GM18951 (cell line): ENCODE measurements around the gene MACROD2.

Experiments
- POLR2A ChIP-seq: IDR thresholded peaks from 4 replicates; pipeline ENCODE4 v1.6.1; 2011; ENCODE audit warnings: mild to moderate bottlenecking; ENCODE audit not compliant: insufficient read length, insufficient read depth; ENCODE audit errors: extremely low read depth
- in situ Hi-C: fragments of 300-500 bp; cut with MboI; formaldehyde crosslinking; loops from one replicate; pipeline ENCODE4 v1.12.0; 2022; ENCODE audit warnings: low sequenced_read_pairs, mixed read lengths, inconsistent platforms; ENCODE audit not compliant: unreplicated experiment

The MACROD2 gene

DNA sequence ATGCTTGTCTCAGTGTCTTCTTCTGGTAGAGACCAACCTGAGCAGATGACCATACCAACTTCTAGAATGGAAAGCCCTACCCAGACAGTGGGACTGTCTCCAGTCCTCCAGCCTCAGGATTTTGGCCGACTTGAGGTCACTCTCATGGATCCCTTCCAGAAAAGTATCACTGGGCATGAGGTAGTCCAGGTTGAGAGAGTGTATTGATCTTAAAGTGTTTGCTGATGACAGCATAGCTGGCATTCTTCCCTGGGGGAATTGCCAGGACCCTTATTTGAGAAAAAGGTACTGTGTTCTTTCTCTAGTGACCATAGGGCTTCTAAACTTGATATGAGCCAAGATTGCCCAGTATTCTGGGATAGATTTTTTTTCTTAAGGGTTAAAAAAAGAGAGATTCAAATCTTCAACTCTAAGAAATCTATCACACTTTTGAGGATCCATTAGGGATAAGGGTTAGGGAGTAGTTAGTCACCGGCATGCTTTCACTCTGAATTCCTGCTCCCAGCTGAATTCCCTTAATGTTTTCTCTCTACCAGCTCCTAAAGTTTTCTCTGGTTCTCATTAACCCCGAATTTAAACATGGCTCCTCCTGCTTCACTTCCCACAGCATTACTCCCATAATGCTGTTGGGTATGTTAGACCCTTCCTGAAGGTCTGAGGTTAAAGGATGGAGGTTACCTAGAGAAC lies 415.7 kb downstream of the MACROD2 start:
- TF ChIP-seq POLR2A: no peak
- in situ Hi-C loops: no loop called here

DNA sequence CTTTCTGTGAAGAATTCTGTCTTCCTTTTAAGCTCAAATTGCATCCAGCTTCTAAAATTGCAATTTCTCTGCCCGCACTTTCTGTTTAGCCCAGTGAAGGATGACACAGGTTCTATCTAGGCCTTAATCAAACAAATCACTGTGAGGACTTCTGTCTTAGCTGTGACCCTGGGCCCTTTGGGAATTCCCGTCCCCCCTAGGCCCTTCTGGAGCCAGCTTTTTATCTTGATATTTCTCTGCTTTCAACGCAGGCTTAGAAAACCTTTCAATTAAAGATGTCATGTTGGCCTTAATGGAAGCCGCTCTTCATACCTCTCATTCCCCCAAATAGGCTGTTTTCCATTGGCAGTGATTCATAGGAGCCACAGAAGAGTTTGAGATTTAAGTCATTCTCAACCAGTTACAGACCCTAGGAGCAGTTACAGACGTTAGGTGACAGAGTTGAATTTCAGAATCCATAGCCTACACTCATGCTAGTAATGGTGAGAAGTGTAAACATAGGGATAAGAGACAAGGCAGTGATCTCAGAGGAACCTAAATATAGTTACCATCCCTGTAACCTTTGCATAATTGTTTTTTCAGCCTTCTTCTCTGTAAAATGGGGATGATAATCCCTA lies 416.9 kb downstream of the MACROD2 start:
- no peak for TF ChIP-seq POLR2A
- in situ Hi-C loops: no loop called here

DNA sequence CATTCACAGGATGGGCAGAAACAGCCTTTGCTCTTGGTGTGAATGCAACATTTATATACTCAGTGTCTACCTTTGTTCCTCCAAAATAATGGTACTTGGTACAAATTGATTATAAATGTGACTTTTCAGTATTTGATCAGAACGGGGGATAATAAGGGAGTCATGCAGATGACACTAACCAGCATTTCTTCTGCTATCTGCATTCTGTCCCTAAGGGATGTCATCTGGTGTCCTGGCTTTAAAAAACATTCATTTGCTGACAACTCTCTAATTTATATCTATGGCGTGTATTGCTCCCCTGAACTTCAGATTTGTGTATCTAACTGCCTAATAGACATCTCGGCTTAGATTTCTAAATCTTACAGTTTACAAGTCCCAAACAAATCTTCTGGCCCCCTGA lies 418.5 kb downstream of the MACROD2 start:
- no peak for TF ChIP-seq POLR2A
- in situ Hi-C loops: no loop called here

- in situ Hi-C loops: no loop called here
- TF ChIP-seq POLR2A: no peak
These were observed 419.2 kb downstream of the MACROD2 start for GRCh38 chr20:14414560-14414959.

DNA sequence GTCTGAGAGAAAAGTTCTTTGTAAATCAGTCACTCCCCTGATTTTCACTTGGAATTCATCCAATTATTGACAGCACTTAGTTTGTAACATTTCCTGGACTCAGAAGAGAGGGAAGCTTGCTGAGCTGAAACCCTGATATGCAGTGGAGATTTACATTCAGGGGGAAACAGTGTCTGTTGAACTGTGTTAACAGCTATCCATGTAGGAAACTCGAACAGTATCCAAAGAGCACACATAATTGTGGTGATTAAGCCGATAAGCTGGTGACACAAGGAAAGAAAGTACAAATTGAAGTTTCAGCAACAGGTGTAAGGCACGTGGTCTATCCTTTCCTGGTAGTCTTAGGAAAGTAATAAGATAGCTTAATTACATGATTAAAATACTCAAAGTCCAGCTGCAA lies 420.2 kb downstream of the MACROD2 start:
- in situ Hi-C loops: no loop called here
- TF ChIP-seq POLR2A: no peak

- in situ Hi-C loops: no loop called here
- TF ChIP-seq POLR2A: no peak
These were observed 423.1 kb downstream of the MACROD2 start for GRCh38 chr20:14418376-14418775.

DNA sequence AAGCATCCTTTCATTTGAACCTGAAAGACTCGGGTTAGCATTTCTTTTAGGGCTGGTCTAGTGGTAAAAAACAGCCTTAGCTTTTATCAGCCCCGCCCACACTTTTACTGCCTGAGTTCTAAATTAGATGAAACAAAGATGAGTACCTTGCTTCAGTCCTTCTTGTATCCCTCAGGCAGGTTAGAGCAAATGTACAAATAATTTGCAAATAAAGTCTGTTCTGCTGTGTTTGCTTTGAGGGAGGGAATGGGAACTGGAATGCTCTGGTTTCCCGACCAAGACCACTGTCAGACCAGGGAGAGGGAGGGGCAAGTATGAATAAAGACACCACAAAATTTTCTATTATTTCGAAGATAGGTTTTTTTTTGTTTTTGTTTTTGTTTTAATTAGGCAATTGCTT lies 427.6 kb downstream of the MACROD2 start:
- TF ChIP-seq POLR2A: no peak
- in situ Hi-C loops: no loop called here

DNA sequence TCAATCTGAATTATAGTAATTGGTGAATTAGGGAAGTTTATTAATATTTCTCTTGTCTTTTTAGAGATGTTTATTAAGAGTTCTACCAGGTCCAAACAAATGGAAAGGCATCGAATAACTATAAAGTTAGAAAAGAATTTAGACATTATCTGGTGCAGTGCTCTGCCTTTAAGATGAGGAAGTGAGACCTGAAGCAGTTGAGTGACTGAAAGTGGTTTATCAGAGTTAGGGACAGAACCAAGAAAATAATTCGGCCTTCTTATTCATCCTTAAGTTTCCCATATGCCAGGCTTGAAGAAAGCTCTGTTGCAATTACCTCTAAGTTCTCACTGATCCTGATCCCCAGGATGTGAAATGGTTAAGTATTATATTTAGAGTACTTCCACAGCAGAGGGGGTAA lies 436.3 kb downstream of the MACROD2 start:
- TF ChIP-seq POLR2A: no peak
- in situ Hi-C loops: no loop called here

- in situ Hi-C loops: no loop called here
These were observed 436.8 kb downstream of the MACROD2 start for GRCh38 chr20:14432085-14432484.

GRCh38 chr20:14432597-14432996 lies 437.3 kb downstream of the MACROD2 start:
- TF ChIP-seq POLR2A: no peak
- in situ Hi-C loops: no loop called here

More at GRCh38 chr20:14432085-14432484, 436.8 kb downstream of the MACROD2 start:
- TF ChIP-seq POLR2A: no peak

- in situ Hi-C loops: no loop called here
- TF ChIP-seq POLR2A: no peak
These were observed 439.2 kb downstream of the MACROD2 start for GRCh38 chr20:14434384-14435136.

DNA sequence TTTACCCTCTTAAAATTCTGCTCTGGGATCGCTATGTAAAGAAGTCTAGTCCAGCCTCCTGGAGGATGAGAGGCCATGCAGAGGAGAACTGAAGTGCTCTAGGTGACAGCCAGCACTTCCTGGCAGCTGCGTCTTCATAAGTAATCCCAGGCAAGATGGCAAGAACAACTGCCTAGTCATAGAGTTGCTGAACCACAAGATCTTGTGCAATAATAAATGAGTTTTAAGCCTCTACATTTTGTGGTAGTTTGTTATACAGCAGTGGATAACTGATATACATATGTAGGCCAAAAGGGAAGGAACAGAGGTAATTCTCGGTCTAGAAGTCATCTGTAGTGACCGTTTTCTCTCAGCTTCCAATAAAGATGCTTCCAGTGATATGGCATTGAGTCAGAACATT lies 445.9 kb downstream of the MACROD2 start:
- in situ Hi-C loops: no loop called here
- TF ChIP-seq POLR2A: no peak

DNA sequence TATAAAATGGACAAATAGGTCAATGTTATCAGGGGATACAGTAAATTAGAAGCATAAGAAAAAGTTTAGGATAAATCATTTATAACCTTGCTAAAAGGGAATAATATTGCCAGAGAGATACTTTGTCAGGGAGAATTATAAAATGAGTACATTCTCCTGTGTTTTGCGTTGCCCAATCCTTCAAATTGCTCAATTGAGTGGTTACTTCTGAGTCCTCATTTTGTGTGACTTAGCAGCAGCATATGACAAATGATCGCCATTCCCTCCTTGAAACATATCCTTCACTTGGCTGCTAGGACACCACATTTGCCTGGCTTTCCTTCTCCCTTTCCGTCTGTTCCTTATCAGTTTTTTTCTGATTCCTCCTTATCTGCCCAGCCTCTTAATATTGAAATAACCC lies 448.8 kb downstream of the MACROD2 start:
- in situ Hi-C loops: no loop called here
- no peak for TF ChIP-seq POLR2A

- TF ChIP-seq POLR2A: no peak
- in situ Hi-C loops: no loop called here
These were observed 450.0 kb downstream of the MACROD2 start for GRCh38 chr20:14445310-14445709.
